WTC11 (cell line): ENCODE results near the gene CCL22. TPM values are rescaled to one million over a fixed set of nuclear protein-coding genes. Genes with fewer than 3 reads are reported as not detected.

Experiments used
- ATAC-seq: fragments of 200-7000 bp; cut with Tn5 transposase; 2 replicates; pipeline ENCODE4 v1.10.0; 2021; ENCODE audit warnings: mild to moderate bottlenecking, moderate library complexity
- CTCF ChIA-PET: fragments of 300-600 bp; sonication (Branson Sonifier 250); formaldehyde crosslinking; loops from one replicate; lab custom pipeline; 2021; ENCODE audit warnings: antibody characterized with exemption; lab: Charles Lee
- POLR2A ChIA-PET: fragments of 350-600 bp; sonication (Branson Sonifier 250); formaldehyde crosslinking; loops from one replicate; lab custom pipeline; 2021; ENCODE audit warnings: antibody characterized with exemption; lab: Charles Lee
- DNase-seq: peaks from one replicate; pipeline ENCODE4 v3.0.0; 2021; ENCODE audit warnings: low spot score
- H3K27ac Mint-ChIP-seq: 2 replicates; pipeline ENCODE4 v1.8.0; 2021; ENCODE audit warnings: mixed read lengths
- H3K27me3 Mint-ChIP-seq: 2 replicates; pipeline ENCODE4 v1.8.0; 2021; ENCODE audit warnings: low read depth, mild to moderate bottlenecking, moderate library complexity, mixed read lengths
- H3K36me3 Mint-ChIP-seq: 2 replicates; pipeline ENCODE4 v1.8.0; 2021; ENCODE audit warnings: mixed read lengths
- H3K4me1 Mint-ChIP-seq: 2 replicates; pipeline ENCODE4 v1.8.0; 2022; ENCODE audit warnings: mixed read lengths
- H3K4me3 Mint-ChIP-seq: 2 replicates; pipeline ENCODE4 v1.8.0; 2021; ENCODE audit warnings: mild to moderate bottlenecking, moderate library complexity, mixed read lengths
- H3K9me3 Mint-ChIP-seq: 2 replicates; pipeline ENCODE4 v1.8.0; 2021; ENCODE audit warnings: mixed read lengths
- AFF4 ChIP-seq: sonication (generic); formaldehyde crosslinking; IDR thresholded peaks from 2 replicates; pipeline ENCODE4 v1.8.1; 2023; ENCODE audit warnings: mild to moderate bottlenecking, missing genetic modification reagents, borderline replicate concordance
- ATF1 ChIP-seq: sonication (generic); formaldehyde crosslinking; IDR thresholded peaks from 2 replicates; pipeline ENCODE4 v1.8.1; 2023; ENCODE audit warnings: mild to moderate bottlenecking, moderate library complexity, missing genetic modification reagents
- CREB1 ChIP-seq: sonication (generic); formaldehyde crosslinking; IDR thresholded peaks from 2 replicates; pipeline ENCODE4 v1.8.0; 2023; ENCODE audit warnings: mild to moderate bottlenecking, missing genetic modification reagents
- ESRRA ChIP-seq: sonication (generic); formaldehyde crosslinking; IDR thresholded peaks from 2 replicates; pipeline ENCODE4 v1.8.1; 2022; ENCODE audit warnings: mild to moderate bottlenecking, missing genetic modification reagents, borderline replicate concordance
- FOXK1 ChIP-seq: sonication (generic); formaldehyde crosslinking; IDR thresholded peaks from 2 replicates; pipeline ENCODE4 v1.8.0; 2022; ENCODE audit warnings: mild to moderate bottlenecking, moderate library complexity, missing genetic modification reagents
- HMGA2 ChIP-seq: fragments of 250-450 bp; sonication (Bioruptor Pico); IDR thresholded peaks from 2 replicates; pipeline ENCODE4 v1.4.0; 2021; ENCODE audit warnings: mild to moderate bottlenecking, moderate library complexity
- MAX ChIP-seq: sonication (generic); formaldehyde crosslinking; IDR thresholded peaks from 2 replicates; pipeline ENCODE4 v1.8.0; 2022; ENCODE audit warnings: mild to moderate bottlenecking, missing genetic modification reagents
- MYBL2 ChIP-seq: sonication (generic); formaldehyde crosslinking; IDR thresholded peaks from 2 replicates; pipeline ENCODE4 v1.8.1; 2023; ENCODE audit warnings: mild to moderate bottlenecking, moderate library complexity, missing genetic modification reagents
- NR1H2 ChIP-seq: sonication (generic); formaldehyde crosslinking; IDR thresholded peaks from 2 replicates; pipeline ENCODE4 v1.9.0; 2021; ENCODE audit warnings: mild to moderate bottlenecking, moderate library complexity, missing genetic modification reagents
- NR3C1 ChIP-seq: sonication (generic); formaldehyde crosslinking; conservative IDR thresholded peaks from 2 replicates; pipeline ENCODE4 v1.8.1; 2023; ENCODE audit warnings: low read depth, mild to moderate bottlenecking, missing genetic modification reagents
- OVOL2 ChIP-seq: fragments of 250-450 bp; sonication (Bioruptor Pico); IDR thresholded peaks from 2 replicates; pipeline ENCODE4 v1.9.0; 2021; ENCODE audit warnings: mild to moderate bottlenecking, borderline replicate concordance
- ZNF121 ChIP-seq: sonication (generic); formaldehyde crosslinking; IDR thresholded peaks from 2 replicates; pipeline ENCODE4 v1.8.0; 2023; ENCODE audit warnings: missing genetic modification reagents
- ZNF232 ChIP-seq: sonication (generic); formaldehyde crosslinking; IDR thresholded peaks from 2 replicates; pipeline ENCODE4 v1.8.0; 2022; ENCODE audit warnings: mild to moderate bottlenecking, missing genetic modification reagents
- ZNF423 ChIP-seq: fragments of 250-450 bp; sonication (Bioruptor Pico); IDR thresholded peaks from 2 replicates; pipeline ENCODE4 v2.1.2; 2022; ENCODE audit warnings: mild to moderate bottlenecking, moderate library complexity
- ZNF425 ChIP-seq: fragments of 250-450 bp; sonication (Bioruptor Pico); conservative IDR thresholded peaks from 2 replicates; pipeline ENCODE4 v1.9.0; 2021; ENCODE audit warnings: mild to moderate bottlenecking
- ZNF512 ChIP-seq: sonication (generic); formaldehyde crosslinking; IDR thresholded peaks from 2 replicates; pipeline ENCODE4 v1.8.1; 2022; ENCODE audit warnings: missing genetic modification reagents, borderline replicate concordance
- ZNF532 ChIP-seq: fragments of 250-450 bp; sonication (Bioruptor Pico); IDR thresholded peaks from 2 replicates; pipeline ENCODE4 v1.9.0; 2021; ENCODE audit warnings: mild to moderate bottlenecking, borderline replicate concordance
- ZSCAN18 ChIP-seq: fragments of 250-450 bp; sonication (Bioruptor Pico); IDR thresholded peaks from 2 replicates; pipeline ENCODE4 v2.1.2; 2022; ENCODE audit warnings: mild to moderate bottlenecking, moderate library complexity
- total RNA-seq: library from RNA; stranded (reverse); gene quantifications from 3 replicates; pipeline ENCODE4 v1.2.3, GENCODE V29; 2021
- TF ChIP-seq, protein P1 (sequence below): sonication (generic); formaldehyde crosslinking; IDR thresholded peaks from 2 replicates; pipeline ENCODE4 v1.8.1; 2023; ENCODE audit warnings: mild to moderate bottlenecking, missing genetic modification reagents, moderate library complexity

Gene CCL22
- total RNA-seq, 1 experiment from 2014 or later, result 0.35 TPM

- Mint-ChIP-seq H3K36me3 (no peaks in the 10 kb centered on the region), H3K27me3 (peaks cover 4% of the 10 kb centered on the region), H3K4me3 (no peak overlapping the region), H3K4me1 (peaks cover 3% of the 10 kb centered on the region; the same call in 1 of the 2 replicates), H3K9me3 (peaks cover 5% of the 10 kb centered on the region), H3K27ac (no peak overlapping the region)
- TF ChIP-seq NR3C1 (CRISPR knock-in tag) (no peak), CREB1 (CRISPR knock-in tag) (no peak), FOXK1 (no peak), ESRRA (CRISPR knock-in tag) (no peak), ZNF532 (no peak), ZNF425 (CRISPR knock-in tag) (no peak), ZNF423 (CRISPR knock-in tag) (no peak)
- TF ChIP-seq, protein P1, sequence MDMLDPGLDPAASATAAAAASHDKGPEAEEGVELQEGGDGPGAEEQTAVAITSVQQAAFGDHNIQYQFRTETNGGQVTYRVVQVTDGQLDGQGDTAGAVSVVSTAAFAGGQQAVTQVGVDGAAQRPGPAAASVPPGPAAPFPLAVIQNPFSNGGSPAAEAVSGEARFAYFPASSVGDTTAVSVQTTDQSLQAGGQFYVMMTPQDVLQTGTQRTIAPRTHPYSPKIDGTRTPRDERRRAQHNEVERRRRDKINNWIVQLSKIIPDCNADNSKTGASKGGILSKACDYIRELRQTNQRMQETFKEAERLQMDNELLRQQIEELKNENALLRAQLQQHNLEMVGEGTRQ (CRISPR knock-in tag), result no peak
- ChIA-PET POLR2A (no interaction called here), CTCF (interaction anchor here (0.6 to 1.3 kb wide), 3 partner anchors 86 to 535 kb away, joined by 4 to 8 read pairs (median 5); no protein-coding TSS in a partner anchor)
- ATAC-seq (no peak), DNase-seq (no peak)
Observed at GRCh38 chr16:57386381-57386951, 27.9 kb downstream of the CCL22 start.

DNA sequence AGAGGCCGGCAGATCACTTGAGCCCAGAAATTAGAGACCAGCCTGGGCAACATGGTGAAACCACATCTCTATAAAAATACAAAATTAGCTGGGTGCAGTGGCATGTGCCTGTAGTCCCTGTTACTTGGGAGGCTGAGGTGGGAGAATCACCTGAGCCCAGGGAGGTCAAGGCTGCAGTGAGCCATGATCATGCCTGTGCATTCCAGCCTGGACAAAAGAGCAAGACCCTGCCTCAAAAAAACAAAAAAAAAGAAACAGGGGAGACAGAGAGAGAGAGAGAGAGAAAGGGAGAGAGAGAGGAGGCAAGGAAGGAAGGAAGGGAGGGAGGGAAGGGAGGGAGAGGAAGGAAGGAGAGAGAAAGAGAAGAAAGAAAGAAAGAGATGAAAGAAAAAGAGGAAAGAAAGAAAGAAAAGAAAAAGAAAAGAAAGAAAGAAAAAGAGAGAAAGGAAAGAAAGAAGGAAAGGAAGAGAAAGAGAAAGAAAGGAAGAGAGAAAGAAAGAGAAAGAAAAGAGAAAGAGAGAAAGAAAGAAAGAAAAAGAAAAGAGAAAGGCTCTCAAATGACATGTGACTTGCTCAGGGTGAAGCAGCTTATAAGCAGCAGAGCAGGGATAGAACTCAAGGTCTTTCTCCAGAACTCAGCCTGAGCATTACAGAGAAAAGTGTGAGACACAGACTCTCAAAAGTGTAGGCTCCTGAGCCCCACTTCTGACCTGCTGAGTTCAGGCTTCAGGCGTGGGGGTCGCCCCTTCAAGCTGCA, 29.2 kb downstream of the CCL22 start:
- Mint-ChIP-seq H3K27ac (no peak overlapping the region), H3K36me3 (no peaks in the 10 kb centered on the region), H3K4me3 (no peak overlapping the region), H3K4me1 (peaks cover 3% of the 10 kb centered on the region; the same call in 1 of the 2 replicates), H3K27me3 (peaks cover 4% of the 10 kb centered on the region), H3K9me3 (peaks cover 5% of the 10 kb centered on the region)
- ChIA-PET CTCF (no interaction called here), POLR2A (no interaction called here)
- DNase-seq, result no peak
- ATAC-seq, result no peak
- TF ChIP-seq ZNF512 (CRISPR knock-in tag) (0 out of 2 replicates have a peak, but pooled peaks have one; percentile 31), ATF1 (CRISPR knock-in tag) (no peak), ZNF232 (CRISPR knock-in tag) (no peak), MAX (CRISPR knock-in tag) (no peak), OVOL2 (CRISPR knock-in tag) (no peak), ZNF121 (CRISPR knock-in tag) (peak; percentile 2; the same call in 1 of the 2 replicates), MYBL2 (CRISPR knock-in tag) (no peak), HMGA2 (CRISPR knock-in tag) (no peak), ZSCAN18 (no peak), AFF4 (CRISPR knock-in tag) (no peak), NR1H2 (CRISPR knock-in tag) (no peak)
